Stimulated activated CD4-positive, alpha-beta T cell treated with anti-CD3 and anti-CD28 coated beads, TNF-alpha, amount 100 ng/mL, for 1 hour (primary cell): ENCODE data around the gene C1orf52.

Experiments used
- DNase-seq, 3 donors: peaks; one replicate each; pipeline ENCODE4 v3.0.0-alpha.2; 2020; ENCODE audit warnings: low read depth in 3 of 3, low spot score in 1 of 3

C1orf52 gene

DNA sequence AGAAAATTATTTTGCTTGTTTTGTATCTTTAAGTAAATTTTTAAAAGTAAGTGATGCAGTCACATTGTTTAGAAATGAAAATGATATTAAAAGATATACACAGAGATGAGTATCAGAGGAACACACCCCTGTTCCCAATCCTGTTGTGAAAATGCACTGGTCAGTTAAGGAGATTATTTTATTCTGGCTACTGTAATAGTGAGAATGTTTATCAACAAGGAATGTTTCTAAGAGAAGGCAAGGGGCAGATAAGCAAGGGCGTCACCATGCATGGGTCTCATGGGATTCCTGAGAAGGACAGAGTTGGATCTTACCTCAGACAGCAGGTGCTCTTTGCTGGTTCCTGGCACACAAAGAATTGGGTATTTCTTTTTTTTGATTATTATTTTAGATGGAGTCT is 21.8 kb downstream of the C1orf52 start:
- DNase-seq, result no peak

DNA sequence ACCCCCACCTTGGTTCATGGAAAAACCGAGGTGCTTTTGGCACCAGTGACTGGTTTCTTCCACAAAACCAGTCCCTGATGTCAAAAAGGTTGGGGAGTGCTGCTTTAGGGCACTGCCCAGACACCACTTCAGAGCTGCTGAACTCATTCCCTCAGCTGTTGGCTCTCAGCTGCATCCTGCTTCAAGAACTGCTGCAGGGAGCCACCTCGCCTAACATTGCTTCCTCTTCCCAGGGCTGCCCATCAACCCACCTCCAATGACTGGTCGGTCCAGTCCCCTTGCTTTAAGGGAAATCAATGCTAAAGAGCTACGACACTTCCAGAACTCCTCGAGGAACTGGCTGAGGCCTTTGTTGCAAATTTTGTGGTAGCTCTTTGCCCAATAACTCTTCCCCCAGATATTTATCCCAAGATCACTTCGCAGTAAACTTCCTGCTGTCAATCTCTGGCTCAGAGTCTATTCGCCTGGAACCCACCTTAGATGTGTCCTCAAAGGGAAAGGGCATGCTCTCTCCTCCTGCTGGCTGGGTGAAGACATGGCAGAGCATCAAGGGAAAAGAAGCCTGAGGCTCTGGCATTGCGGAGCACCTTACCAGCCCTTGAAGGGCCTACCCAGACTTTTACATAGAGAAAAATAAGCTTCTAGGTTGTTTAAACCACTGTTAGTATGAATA is 29.0 kb downstream of the C1orf52 start:
- no peak for DNase-seq

DNA sequence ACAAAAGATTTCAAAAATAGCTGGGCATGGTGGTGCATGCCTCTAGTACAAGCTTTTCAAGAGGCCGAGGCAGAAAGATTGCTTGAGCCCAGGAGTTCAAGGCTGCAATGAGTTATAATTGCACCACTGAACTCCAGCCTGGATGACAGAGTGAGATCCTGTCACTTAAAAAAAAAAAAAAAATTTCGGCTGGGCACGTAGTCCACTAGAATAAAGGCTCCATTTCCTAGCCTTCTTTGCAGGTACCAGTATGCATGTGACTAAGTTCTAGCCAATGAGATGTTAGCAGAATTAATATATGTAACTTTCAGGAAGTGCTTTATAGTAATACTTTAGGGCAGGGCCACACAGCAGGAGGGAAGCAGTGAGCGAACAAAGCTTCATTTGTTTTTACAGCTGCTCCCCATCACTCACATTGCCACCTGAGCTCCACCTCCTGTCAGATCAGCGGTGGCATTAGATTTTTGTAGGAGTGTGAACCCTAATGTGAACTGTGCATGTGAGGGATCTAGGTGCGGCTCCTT is 29.8 kb downstream of the C1orf52 start:
- DNase-seq, result no peak

DNA sequence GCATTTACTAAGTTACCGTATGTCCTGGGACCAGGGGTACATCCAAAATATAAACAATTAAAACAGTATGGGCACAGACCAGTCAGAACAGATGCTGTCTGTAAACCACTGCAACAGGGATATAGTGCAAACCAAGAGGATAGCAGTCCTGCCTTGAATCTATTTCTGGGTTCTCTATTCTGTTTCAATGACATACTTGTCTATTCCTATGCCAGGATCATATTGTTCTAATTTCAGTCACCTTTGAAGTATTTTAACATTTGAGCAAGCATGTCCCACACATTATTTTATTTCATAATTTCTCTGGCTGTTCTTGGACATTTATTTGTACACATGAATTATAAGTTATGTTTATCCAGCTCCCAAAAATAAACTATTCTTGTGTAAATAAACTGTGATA is 30.5 kb downstream of the C1orf52 start:
- DNase-seq, result no peak

DNA sequence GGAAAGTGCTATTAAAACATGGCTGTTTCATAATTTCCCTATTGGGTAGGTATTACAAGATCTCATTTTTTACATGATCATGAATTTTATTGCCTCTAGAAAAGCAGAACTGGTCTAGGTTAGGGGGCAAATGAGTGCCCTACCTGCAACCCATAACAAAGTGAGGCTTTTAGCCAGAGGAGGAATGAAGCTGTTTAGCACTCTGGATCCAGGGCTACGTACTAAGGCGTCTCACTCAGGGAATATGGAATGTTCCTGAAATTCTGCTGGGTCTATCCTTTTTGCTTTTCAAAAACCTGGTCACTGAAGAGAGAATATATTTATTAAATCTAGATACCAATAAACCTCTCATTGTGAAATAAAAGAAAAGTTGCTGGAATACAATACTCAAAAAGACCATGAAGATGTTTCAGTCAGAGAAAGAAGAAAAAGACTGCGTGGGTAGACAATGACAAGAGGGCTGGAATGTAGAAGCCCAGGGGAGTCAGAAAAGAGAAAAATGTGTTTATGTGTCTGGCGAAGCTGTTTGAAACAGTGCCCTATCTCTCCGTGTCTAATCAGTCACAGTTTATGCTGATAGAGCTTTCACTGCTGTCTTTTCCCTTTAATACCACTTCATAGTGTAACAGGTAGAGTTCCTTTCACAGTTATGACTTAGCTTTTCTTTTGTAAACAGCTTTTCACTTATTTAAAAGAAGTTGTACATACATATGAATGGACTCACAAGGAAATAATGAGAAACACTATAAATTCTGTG is 33.7 kb downstream of the C1orf52 start:
- DNase-seq, result no peak

DNA sequence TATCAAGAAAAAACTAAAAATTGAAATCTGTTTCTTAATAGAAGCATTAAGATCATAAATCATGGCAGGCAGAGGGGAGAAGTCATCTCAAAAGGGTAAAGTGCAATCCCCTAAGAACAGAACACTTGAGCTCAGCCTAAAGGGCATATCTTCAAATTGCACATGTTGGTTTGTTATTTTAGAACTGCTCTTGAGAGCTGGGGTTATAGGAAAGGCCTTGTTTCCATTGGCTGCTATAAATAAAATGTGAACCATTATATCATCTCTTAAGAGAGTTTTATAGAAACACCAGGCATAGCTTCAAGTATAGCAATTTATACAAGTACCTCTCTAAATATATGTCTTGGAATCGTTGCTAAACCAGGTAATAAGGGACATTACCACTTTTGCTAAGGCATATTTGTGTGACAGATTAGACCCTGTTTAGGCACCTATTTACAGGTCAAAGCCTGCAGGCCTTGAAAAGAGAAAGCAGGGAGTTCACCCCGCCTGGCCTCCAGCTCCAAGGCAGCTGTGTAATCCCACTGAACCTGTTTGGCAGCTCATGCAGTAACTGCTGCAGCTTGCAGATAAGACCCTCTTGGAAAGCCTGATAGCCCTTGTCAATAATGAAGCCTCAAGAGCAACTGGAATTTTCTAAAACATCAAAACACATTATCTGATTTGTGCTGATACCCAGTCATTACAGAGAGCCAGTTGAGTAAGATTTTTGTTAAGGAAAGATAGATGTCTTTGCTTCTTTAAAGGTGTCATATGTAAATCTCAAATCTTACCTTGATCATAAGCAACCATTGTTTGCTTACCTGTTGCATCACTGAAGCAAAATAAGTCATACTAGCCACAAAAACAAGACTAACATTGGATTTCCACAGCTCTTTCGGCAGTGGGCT is 34.5 kb downstream of the C1orf52 start:
- no peak for DNase-seq

DNA sequence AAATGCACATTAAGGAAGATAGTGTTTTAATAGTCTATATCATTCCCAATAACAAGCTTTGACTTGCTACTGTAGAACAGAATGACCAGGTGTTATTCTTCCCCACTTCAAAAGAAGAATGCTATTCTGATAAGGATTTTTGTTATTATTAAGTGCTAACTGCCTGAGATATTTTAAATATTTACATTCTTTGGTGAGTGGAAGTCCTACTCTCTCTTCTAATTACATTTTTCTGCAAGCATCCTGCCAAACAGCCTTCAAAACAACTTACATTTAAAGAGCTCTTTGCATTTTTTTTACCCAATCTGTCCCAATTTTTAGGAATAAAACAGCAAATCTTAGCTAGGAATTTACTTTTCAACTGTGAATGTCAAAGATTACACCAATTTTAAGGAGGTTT is 35.2 kb downstream of the C1orf52 start:
- DNase-seq, result no peak

DNA sequence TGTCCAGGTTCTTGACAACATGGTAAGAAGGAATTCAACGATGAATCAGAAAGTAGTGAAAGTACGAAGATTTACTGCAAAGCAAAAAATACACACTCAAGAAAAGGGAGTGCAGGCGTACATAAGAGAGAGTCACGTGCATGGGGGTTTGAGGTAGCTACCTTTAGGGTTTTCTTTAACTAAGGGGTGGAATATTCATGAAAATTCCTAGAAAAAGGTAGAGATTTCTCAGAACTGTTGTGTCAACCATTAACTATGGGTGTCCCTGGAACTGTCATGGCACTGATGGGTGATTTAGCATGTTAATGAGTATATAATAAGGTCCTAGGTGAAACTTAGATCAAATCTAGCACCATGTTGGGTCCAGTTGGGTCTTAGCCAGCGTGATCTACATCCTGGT is 36.1 kb downstream of the C1orf52 start:
- DNase-seq, result no peak

DNA sequence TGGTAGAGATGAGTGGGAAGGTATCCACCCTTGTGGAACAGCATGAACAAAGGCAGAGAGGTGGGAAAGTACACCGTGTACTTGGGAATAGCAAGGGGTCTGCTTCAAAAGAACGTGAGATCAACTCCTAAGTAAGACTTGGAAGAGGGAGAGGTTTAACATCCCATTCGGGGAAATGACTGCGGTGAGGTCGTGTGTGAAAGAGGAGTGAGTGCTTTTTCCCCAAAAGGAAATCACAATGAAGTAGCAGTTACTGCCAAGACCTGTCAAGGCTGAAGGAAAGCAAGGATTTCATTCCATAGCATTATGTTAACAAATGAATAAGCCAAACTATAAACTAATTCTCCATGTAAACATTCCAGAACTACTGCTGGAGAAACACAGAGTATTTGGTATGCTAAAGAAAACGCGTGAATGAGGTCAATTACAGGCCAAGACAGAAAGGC is 38.7 kb downstream of the C1orf52 start:
- DNase-seq, result no peak

DNA sequence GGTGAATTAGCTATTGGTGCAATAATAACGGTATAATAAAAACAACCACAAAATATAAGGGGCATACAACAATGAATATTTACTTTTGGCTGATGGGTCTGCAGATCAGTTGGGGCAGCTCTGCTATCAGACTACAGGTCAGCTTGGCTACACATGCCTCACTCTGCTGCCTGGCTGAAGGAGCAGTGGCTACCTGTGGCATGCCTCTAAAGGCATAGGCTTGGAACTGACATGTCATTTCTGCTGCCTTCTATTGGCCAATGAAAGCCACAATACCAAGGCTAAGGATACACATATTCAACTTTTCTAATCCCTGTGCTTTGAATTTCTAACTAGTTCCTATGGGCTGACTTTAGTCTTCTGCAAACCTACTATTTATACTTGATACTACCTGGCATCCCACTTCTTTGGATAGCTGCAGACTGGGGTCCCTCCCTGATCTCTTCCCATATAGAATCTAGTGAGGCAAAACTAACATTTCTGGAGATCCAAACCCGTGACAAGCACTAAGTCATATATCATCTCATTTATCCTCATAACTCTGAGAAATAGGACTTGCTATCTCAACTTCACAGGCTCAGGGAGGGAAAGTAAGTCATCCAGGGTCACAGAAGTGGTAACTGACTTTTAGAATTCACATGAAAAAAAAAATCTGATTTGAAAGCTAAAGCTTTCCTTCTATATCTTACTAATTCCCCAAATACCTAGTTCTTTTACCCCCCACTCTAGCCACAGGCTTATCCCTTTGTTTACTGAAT is 39.4 kb downstream of the C1orf52 start:
- no peak for DNase-seq

DNA sequence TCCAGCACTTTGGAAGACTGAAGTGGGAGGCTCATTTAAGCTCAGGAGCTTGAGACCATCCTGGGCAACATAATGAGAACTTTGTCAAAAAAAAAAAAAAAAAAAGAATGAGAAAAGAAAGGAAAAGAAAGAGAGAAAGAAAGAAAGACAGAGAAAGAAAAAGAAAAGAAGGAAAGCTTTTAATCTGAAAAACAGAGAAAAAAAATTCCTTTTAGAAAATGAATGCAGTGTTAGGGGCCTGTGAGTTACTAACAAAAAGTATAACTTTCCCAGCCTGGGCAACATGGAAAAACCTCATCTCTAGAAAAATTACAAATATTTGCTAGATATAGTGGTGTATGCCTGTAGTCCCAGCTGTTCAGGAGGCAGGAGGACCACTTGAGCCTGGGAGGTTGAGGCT is 42.8 kb downstream of the C1orf52 start:
- DNase-seq, result no peak

DNA sequence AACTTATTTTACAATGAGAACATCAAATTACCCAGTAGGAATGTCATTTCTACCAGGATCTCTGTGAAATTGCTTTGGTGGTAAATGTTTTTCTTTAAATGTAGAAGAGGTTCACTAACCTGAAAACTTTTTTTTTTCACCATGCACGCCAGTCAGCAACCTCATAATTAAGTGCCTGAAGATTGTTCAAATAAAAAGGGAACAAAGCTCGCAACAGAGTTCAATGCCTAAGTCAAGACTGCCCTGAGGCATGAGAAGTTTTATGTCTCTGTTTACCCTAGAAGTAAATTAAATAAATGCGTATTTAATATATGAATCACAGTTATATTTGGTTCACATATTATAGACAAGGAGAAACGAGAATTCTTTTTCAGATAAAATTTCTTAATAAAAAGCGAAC is 44.8 kb downstream of the C1orf52 start:
- DNase-seq, result no peak

DNA sequence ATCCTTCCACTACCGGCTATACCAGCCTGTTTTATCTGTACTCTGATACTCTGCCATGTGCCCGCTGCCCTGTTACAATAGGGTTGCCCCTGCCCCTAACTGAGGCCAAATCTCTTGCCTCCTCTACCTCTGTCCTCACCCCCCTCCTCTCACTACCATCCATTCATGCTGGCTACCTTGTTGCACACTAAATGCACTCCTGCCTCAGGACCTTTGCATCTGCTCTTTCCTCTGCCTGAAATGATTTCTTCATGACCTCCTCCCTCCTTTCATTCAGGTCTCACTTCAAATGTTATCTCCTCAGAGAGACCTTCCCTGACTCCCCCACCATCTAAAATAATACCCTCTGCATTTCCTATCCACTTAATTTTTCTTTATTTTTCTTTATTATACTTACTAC is 51.0 kb downstream of the C1orf52 start:
- DNase-seq, result no peak

DNA sequence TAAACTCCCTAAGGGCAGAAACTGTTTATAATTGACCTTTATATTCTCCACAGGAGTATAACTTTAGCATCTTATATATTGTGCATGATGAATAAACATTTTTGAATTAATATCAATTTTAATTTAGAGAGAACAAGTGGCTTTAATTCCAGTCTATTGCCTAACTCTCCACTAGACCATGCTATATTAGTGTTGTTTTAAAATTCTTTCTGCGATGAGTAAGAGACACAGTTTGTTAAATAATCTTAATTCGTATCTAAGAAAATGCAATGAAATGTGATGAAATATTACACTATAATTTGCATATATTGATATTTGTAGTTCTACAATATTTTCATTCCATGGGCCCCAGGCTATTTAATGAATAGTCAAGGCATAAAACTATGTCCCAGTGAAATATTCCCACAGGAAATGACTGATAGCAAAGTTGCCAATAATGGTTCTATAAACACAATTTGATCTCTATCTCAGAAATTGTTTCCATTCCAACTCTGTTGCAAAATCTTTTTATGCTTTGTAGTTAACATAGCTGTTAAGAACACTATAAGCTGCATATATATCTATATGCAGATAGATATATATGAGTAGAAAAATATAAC is 55.8 kb downstream of the C1orf52 start:
- no peak for DNase-seq

DNA sequence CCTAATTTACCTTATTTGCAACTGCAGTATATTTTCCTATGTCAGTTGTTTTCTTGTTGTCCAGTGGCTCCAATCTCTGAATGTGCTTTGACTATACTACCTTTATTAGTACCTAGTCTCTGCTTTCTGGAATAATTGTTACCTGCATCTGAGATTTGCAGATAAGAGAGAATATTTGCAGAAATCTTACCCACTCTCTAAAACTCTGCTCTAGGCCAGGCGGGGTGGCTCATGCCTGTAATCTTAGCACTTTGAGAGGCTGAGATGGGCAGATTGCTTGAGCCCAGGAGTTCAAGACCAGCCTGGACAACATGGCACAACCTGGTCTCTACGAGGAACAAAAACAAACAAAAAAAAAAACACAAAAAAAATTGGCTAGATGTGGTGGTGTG is 56.6 kb downstream of the C1orf52 start:
- no peak for DNase-seq

DNA sequence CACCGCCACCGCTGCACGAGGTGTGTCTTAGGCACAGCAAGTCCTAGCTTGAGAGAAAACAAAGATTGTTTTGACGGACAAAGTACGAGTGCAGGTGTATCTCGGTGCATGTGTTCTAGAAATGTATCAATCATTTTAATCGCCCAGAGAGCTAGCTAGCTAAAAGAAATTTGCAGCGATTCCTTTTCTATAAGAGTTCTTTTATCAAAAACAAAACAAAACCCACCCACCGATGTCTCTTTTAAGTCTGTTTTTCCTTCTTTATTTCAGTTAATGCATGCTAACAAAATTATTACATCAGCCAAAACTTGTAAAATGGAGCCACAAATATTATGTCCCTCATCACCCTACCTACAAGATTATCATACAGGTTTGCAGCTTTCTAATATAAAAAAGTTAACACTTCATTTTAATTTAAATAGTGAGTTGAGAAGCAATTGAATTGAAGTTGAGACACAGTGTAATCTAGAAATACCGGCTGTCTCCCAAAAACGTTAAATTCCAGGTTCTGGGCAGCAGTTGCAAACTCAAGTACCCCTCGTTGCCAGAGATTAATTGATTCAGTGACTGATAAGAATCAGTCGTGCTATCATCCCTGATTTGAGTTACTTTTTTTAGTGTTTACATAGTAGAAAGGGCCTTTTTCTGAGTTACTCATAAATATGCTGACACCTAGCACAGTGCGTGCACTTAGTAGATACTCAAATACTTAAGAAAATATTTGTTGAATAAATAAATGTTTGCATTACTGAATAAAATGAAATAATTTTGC is 57.2 kb downstream of the C1orf52 start:
- DNase-seq, result no peak

DNA sequence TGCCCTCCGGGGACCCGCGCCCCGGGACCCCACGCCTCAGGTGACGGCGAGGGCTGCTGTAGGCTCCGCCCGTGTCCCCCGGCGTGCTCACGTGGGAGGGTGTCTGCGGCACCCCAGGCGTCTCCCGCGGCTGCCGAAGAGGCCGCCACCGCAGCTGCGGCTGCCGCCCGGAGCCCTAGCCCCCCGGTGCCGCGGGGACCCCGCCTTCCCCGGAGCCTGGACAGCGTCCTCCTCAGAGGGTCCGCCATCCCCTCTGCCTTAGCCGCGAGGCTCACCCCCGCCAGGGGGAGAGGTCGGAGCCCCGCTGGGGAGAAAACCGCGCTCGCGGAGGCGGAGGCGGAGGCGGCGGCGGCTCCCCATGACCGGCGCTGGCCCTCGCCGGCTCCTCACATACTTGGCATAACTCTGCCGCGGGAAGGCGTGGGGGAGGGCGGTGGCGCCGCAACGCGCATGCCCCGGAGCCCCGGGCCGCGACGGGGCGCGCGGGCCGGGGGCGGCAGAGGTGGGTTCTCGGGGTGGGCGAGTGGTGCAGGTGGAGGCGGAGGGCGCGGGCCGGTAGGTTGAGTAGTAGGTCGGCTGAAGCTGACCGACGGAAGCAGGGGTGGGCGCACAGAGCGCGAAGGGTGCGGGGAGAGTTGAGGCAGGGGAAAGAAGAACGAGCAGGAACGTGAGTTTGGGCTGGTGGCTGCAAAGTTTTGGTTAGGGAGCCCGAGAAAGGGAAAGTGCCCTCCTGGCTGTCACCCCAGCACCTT is 57.9 kb downstream of the C1orf52 start:
- DNase-seq, result peak; percentile 18 to 54 (median 43)

DNA sequence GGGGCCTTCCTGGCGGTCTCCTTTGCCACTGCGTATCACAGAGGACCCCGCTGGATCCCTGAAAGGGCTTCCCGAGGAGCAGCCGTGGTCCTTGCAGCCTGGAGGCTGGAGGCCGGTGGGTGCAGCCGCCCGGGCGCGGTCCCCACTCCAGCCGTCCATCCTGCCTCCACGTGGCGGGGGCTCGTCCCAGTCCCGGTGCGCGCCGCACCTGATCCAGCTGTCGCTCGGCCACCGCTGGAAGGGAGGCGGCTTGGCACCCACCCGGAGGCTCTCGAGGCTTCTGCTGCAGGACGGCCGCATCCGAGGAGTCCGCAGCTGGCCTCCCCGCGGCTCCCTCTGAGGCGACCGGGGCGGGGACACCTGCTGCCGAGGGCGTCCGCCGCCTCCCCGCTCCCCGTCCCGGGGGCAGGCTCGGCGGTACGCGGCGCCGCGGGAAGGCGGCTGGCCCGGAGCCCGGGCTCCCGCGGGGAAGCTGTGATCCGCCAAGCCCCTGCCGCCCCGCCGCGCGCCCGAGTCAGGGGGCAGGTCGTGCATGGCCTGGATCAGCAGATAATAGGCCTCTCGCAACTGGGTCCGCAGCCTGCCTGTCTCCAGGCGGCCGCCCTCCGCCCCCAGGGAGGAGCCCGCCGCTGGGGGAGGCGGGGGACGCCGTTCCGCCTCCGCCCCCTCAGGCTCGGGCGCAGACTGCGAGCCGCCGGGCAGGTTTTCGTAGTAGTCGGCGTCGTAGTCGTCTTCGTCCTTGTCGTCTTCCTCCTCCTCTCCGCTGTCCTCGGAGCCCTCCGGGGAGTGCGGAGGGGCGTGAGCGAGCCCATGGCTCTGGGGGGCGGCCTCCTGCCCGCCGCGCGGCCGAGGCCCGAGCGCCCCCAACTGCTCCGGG is 58.8 kb downstream of the C1orf52 start, which contains the start of gene SYDE2:
Gene SYDE2 (minus strand): TSS at position 554 of the 877 bp plus-strand sequence. CDS start 20 bp downstream, at position 534.
- peak; percentile 38 to 65 (median 54) for DNase-seq
